ENCODE results near the gene MRGPRG. TPM values are rescaled to one million over a fixed set of nuclear protein-coding genes. Genes with fewer than 3 reads are reported as not detected.

Gene MRGPRG
- total and polyA plus RNA-seq, 2 of the 8 experiments (the other 6 are each of a cell fraction or from before 2014, with no cell fraction given) = not detected

DNA sequence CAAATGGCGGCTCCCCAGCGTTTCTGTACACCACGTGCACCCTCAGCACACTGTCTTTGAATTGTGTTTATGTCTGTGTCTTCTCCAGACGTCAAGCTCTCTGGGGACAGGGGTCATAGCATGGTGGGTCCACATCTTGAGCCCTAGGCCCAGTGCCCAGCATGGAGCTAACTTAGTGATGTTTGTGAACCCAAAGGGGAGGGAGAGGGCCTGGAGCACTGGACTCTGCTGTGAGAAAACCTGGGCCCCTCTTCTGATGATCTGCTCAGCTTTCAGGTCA lies 4.3 kb downstream of the MRGPRG start (continued):
- no peak for TF ChIP-seq PHF8 (conservative IDR thresholded peaks at IDR 0.05; ENCODE audit: low read depth, low read length)
- TF ChIP-seq NRF1 (IDR thresholded peaks at IDR 0.05; ENCODE audit: low read depth, low read length) = no peak
- TF ChIP-seq CHD1 (IDR thresholded peaks at IDR 0.05; ENCODE audit: low read depth, low read length) = no peak
- TF ChIP-seq JUN (IDR thresholded peaks at IDR 0.05; ENCODE audit: low read depth, low read length) = no peak
- no peak for TF ChIP-seq GABPA (IDR thresholded peaks at IDR 0.05; ENCODE audit: borderline replicate concordance, insufficient read depth, low read length)
